SK-N-SH treated with all-trans-retinoic acid at 6 μM for 48 hours (cell line): ENCODE results near the gene UBQLN4.

Experiments used
- ATAC-seq: fragments of 200-7000 bp; cut with Tn5 transposase; 3 replicates; pipeline ENCODE4 v1.9.1; 2020; ENCODE audit warnings: mild to moderate bottlenecking, moderate library complexity
- ARNTL ChIP-seq: fragments of 450-650 bp; formaldehyde crosslinking; IDR thresholded peaks from 2 replicates; pipeline ENCODE4 v1.5.0; 2020; ENCODE audit warnings: low read depth, mild to moderate bottlenecking, moderate library complexity, borderline replicate concordance
- ESRRG ChIP-seq: fragments of 250-450 bp; sonication (Bioruptor Pico); IDR thresholded peaks from 2 replicates; pipeline ENCODE4 v1.6.1; 2021; ENCODE audit warnings: mild to moderate bottlenecking
- GLIS3 ChIP-seq: fragments of 250-450 bp; sonication (Bioruptor Pico); IDR thresholded peaks from 2 replicates; pipeline ENCODE4 v1.5.0; 2020; ENCODE audit warnings: mild to moderate bottlenecking, moderate library complexity
- OSR1 ChIP-seq: fragments of 250-450 bp; sonication (Bioruptor Pico); IDR thresholded peaks from 2 replicates; pipeline ENCODE4 v1.8.0; 2022; ENCODE audit warnings: moderate library complexity, mild to moderate bottlenecking, inconsistent platforms
- PPARA ChIP-seq: fragments of 250-450 bp; sonication (Bioruptor Pico); IDR thresholded peaks from 2 replicates; pipeline ENCODE4 v1.5.0; 2020; ENCODE audit warnings: mild to moderate bottlenecking, borderline replicate concordance
- RARB ChIP-seq: fragments of 250-450 bp; sonication (Bioruptor Pico); IDR thresholded peaks from 2 replicates; pipeline ENCODE4 v1.8.0; 2021; ENCODE audit warnings: mild to moderate bottlenecking, moderate library complexity
- SNAI2 ChIP-seq: fragments of 250-450 bp; sonication (Bioruptor Pico); IDR thresholded peaks from 2 replicates; pipeline ENCODE4 v1.5.0; 2020; ENCODE audit warnings: mild to moderate bottlenecking, moderate library complexity
- TCF4 ChIP-seq: fragments of 250-450 bp; sonication (Bioruptor Pico); IDR thresholded peaks from 2 replicates; pipeline ENCODE4 v1.8.0; 2021; ENCODE audit warnings: mild to moderate bottlenecking, moderate library complexity, borderline replicate concordance
- TOX ChIP-seq: fragments of 250-450 bp; sonication (Bioruptor Pico); IDR thresholded peaks from 2 replicates; pipeline ENCODE4 v1.8.0; 2021; ENCODE audit warnings: mild to moderate bottlenecking, moderate library complexity, borderline replicate concordance
- ZC3H10 ChIP-seq: fragments of 250-450 bp; sonication (Bioruptor Pico); IDR thresholded peaks from 2 replicates; pipeline ENCODE4 v1.5.1; 2021; ENCODE audit warnings: mild to moderate bottlenecking, moderate library complexity
- ZFP3 ChIP-seq: fragments of 250-450 bp; sonication (Bioruptor Pico); IDR thresholded peaks from 2 replicates; pipeline ENCODE4 v1.5.0; 2020; ENCODE audit warnings: mild to moderate bottlenecking, moderate library complexity
- ZFP30 ChIP-seq: fragments of 450-650 bp; formaldehyde crosslinking; IDR thresholded peaks from 2 replicates; pipeline ENCODE4 v1.5.0; 2022; ENCODE audit warnings: mild to moderate bottlenecking, moderate library complexity
- ZNF565 ChIP-seq: fragments of 450-650 bp; formaldehyde crosslinking; conservative IDR thresholded peaks from 2 replicates; pipeline ENCODE4 v1.5.0; 2020; ENCODE audit warnings: low read depth, mild to moderate bottlenecking, moderate library complexity
- ZNF70 ChIP-seq: fragments of 450-650 bp; formaldehyde crosslinking; IDR thresholded peaks from 2 replicates; pipeline ENCODE4 v1.5.0; 2020; ENCODE audit warnings: mild to moderate bottlenecking, moderate library complexity
- TF ChIP-seq, protein P1 (sequence below): fragments of 250-450 bp; sonication (Bioruptor Pico); IDR thresholded peaks from 2 replicates; pipeline ENCODE4 v1.5.1; 2020; ENCODE audit warnings: low read depth, mild to moderate bottlenecking, moderate library complexity
- TF ChIP-seq, protein P2 (sequence below): fragments of 250-450 bp; sonication (Bioruptor Pico); IDR thresholded peaks from 2 replicates; pipeline ENCODE4 v1.5.1; 2021; ENCODE audit warnings: mild to moderate bottlenecking, moderate library complexity
- TF ChIP-seq, protein P3 (sequence below): fragments of 250-450 bp; sonication (Bioruptor Pico); IDR thresholded peaks from 2 replicates; pipeline ENCODE4 v1.8.0; 2020; ENCODE audit warnings: mild to moderate bottlenecking, moderate library complexity, borderline replicate concordance
- TF ChIP-seq, protein P4 (sequence below): fragments of 250-450 bp; sonication (Bioruptor Pico); IDR thresholded peaks from 2 replicates; pipeline ENCODE4 v1.8.0; 2021; ENCODE audit warnings: low read depth, mild to moderate bottlenecking, moderate library complexity, borderline replicate concordance
- TF ChIP-seq, protein P5 (sequence below): fragments of 250-450 bp; sonication (Bioruptor Pico); IDR thresholded peaks from 2 replicates; pipeline ENCODE4 v1.5.0; 2020; ENCODE audit warnings: mild to moderate bottlenecking, moderate library complexity

Gene UBQLN4

DNA sequence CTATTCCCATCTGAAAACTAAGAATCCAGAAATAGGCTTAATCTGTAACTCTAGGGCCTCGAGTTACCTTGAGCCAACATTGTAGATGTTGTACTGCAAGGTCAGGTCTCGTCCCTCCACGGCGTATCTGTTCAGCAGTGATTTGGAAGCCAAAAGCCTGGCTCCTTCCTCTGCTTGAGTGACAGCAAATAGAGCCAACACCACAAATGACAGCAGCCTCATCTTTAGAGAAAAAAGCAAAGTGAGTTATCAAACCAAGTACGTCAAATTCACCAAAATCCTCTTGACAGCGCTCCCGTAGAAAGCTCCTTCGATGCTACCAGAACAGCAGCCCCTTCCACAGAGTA, 33.7 kb downstream of the UBQLN4 start:
- no peak for TF ChIP-seq ZFP30 (CRISPR knock-in tag)
- TF ChIP-seq ARNTL (CRISPR knock-in tag): no peak
- no peak for TF ChIP-seq OSR1
- no peak for TF ChIP-seq ZC3H10 (CRISPR knock-in tag)
- no peak for TF ChIP-seq GLIS3 (CRISPR knock-in tag)
- no peak for TF ChIP-seq TCF4 (CRISPR knock-in tag)
- ATAC-seq: no peak

DNA sequence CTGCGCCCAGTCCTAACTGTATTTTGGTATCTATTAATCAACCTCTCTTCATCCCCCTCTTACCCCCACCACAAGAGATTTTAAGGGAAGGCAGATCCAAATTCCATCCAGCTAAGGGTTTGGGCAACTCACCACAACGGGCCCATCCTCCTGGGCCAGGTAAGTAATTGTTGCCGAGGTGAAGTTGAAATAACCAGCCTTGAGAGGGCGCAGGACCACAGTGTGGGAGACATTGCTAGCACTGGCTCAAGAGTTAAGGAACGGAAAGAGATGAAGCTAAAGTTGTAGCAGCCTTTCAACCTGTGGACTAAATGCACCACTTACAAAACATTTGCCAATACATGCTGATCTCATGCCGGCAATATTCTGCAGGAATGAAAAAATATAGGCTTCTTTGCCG, 38.8 kb downstream of the UBQLN4 start:
- TF ChIP-seq GLIS3 (CRISPR knock-in tag): no peak
- TF ChIP-seq, protein P1, sequence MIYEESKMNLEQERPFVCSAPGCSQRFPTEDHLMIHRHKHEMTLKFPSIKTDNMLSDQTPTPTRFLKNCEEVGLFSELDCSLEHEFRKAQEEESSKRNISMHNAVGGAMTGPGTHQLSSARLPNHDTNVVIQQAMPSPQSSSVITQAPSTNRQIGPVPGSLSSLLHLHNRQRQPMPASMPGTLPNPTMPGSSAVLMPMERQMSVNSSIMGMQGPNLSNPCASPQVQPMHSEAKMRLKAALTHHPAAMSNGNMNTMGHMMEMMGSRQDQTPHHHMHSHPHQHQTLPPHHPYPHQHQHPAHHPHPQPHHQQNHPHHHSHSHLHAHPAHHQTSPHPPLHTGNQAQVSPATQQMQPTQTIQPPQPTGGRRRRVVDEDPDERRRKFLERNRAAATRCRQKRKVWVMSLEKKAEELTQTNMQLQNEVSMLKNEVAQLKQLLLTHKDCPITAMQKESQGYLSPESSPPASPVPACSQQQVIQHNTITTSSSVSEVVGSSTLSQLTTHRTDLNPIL (CRISPR knock-in tag): no peak
- TF ChIP-seq, all 23 proteins: peak for 0
- ATAC-seq: no peak

DNA sequence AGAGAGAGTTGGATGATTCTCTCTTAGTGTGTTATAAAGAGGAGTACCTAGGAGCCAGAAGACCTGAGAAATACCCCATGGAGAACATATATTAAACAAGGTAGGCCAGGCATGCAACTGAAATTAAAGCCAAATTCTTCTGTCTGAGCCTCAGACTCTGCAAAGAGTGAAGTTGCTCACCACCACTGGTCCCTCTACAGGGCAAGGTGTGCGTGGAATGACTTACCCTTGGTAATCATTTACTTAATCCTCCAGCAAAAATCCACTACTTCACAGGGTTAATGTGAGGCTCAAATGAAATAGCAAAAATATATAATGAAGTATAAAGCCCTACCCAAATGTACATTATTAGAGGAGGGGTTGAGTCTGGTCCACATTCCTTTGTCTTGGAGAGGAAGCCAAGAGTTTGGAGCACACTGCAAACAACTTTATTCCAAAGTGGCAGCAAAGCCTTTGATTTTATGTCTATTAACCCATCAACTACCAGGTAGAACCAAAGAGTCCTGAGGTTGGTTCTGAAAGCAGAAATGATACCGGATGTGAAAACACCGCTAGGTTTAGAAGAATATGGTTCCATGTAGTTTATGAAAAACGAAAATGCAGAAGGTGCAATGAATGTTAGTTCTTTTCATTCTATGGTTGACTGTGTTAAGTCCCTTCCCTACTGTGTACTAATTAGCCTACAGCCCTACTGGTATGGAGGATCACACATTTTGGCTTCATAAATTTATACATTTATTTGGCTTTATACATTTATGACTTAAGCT, 41.4 kb downstream of the UBQLN4 start:
- TF ChIP-seq ZNF70 (CRISPR knock-in tag) (no peak), TCF4 (CRISPR knock-in tag) (no peak), GLIS3 (CRISPR knock-in tag) (no peak), ESRRG (no peak), ZFP3 (CRISPR knock-in tag) (no peak), ZNF565 (CRISPR knock-in tag) (no peak), TOX (CRISPR knock-in tag) (no peak), PPARA (no peak), ZFP30 (CRISPR knock-in tag) (no peak), OSR1 (no peak), SNAI2 (CRISPR knock-in tag) (no peak), RARB (no peak)
- TF ChIP-seq, protein P2, sequence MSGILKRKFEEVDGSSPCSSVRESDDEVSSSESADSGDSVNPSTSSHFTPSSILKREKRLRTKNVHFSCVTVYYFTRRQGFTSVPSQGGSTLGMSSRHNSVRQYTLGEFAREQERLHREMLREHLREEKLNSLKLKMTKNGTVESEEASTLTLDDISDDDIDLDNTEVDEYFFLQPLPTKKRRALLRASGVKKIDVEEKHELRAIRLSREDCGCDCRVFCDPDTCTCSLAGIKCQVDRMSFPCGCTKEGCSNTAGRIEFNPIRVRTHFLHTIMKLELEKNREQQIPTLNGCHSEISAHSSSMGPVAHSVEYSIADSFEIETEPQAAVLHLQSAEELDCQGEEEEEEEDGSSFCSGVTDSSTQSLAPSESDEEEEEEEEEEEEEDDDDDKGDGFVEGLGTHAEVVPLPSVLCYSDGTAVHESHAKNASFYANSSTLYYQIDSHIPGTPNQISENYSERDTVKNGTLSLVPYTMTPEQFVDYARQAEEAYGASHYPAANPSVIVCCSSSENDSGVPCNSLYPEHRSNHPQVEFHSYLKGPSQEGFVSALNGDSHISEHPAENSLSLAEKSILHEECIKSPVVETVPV (CRISPR knock-in tag): no peak
- TF ChIP-seq, protein P3, sequence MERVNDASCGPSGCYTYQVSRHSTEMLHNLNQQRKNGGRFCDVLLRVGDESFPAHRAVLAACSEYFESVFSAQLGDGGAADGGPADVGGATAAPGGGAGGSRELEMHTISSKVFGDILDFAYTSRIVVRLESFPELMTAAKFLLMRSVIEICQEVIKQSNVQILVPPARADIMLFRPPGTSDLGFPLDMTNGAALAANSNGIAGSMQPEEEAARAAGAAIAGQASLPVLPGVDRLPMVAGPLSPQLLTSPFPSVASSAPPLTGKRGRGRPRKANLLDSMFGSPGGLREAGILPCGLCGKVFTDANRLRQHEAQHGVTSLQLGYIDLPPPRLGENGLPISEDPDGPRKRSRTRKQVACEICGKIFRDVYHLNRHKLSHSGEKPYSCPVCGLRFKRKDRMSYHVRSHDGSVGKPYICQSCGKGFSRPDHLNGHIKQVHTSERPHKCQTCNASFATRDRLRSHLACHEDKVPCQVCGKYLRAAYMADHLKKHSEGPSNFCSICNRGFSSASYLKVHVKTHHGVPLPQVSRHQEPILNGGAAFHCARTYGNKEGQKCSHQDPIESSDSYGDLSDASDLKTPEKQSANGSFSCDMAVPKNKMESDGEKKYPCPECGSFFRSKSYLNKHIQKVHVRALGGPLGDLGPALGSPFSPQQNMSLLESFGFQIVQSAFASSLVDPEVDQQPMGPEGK: no peak
- TF ChIP-seq, protein P4, sequence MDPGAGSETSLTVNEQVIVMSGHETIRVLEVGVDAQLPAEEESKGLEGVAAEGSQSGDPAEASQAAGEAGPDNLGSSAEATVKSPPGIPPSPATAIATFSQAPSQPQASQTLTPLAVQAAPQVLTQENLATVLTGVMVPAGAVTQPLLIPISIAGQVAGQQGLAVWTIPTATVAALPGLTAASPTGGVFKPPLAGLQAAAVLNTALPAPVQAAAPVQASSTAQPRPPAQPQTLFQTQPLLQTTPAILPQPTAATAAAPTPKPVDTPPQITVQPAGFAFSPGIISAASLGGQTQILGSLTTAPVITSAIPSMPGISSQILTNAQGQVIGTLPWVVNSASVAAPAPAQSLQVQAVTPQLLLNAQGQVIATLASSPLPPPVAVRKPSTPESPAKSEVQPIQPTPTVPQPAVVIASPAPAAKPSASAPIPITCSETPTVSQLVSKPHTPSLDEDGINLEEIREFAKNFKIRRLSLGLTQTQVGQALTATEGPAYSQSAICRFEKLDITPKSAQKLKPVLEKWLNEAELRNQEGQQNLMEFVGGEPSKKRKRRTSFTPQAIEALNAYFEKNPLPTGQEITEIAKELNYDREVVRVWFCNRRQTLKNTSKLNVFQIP (CRISPR knock-in tag): no peak
- TF ChIP-seq, protein P5, sequence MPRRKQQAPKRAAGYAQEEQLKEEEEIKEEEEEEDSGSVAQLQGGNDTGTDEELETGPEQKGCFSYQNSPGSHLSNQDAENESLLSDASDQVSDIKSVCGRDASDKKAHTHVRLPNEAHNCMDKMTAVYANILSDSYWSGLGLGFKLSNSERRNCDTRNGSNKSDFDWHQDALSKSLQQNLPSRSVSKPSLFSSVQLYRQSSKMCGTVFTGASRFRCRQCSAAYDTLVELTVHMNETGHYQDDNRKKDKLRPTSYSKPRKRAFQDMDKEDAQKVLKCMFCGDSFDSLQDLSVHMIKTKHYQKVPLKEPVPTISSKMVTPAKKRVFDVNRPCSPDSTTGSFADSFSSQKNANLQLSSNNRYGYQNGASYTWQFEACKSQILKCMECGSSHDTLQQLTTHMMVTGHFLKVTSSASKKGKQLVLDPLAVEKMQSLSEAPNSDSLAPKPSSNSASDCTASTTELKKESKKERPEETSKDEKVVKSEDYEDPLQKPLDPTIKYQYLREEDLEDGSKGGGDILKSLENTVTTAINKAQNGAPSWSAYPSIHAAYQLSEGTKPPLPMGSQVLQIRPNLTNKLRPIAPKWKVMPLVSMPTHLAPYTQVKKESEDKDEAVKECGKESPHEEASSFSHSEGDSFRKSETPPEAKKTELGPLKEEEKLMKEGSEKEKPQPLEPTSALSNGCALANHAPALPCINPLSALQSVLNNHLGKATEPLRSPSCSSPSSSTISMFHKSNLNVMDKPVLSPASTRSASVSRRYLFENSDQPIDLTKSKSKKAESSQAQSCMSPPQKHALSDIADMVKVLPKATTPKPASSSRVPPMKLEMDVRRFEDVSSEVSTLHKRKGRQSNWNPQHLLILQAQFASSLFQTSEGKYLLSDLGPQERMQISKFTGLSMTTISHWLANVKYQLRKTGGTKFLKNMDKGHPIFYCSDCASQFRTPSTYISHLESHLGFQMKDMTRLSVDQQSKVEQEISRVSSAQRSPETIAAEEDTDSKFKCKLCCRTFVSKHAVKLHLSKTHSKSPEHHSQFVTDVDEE (CRISPR knock-in tag): no peak

DNA sequence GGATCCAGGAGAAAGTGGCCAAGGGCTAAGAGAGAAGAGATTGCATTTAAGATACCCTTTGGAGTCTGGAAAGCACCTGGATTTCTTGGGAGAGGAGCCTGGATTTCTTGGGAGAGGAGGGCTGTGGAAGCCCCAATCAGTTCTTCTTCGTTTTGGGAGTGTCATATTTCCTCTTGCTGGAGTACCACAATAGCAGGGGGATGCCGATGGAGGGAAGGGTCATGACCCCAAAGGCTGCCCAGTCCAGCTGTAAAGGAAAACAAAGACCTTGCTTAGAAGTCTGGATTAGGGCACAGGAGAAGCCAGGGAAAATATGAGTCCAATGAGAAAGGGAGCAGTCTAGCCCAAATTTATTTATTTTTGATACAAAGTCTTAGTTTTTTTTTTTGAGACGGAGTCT, 44.2 kb downstream of the UBQLN4 start:
- no peak for ATAC-seq
- TF ChIP-seq TCF4 (CRISPR knock-in tag): no peak
- TF ChIP-seq ZFP30 (CRISPR knock-in tag): no peak

More for the DNA sequence above, 41.4 kb downstream of the UBQLN4 start:
- ATAC-seq: no peak
